Activated CD4-positive, alpha-beta T cell treated with anti-CD3 and anti-CD28 coated beads, Interleukin-2, Interleukin-4, amounts not matched to agents 100 ng/mL and 50 ng/mL, durations not matched to agents 16 hours and 8 hours (primary cell): ENCODE measurements around the gene AKIRIN2.
A peak's percentile ranks its signal among the peaks of the same experiment; 100 is the strongest.

Experiments used
- DNase-seq: peaks from one replicate; pipeline ENCODE4 v3.0.0-alpha.2; 2020; ENCODE audit warnings: low spot score

AKIRIN2 gene

GRCh38 chr6:87655824-87656223, 46.2 kb downstream of the AKIRIN2 start:
- no peak for DNase-seq

GRCh38 chr6:87654875-87655454, 47.1 kb downstream of the AKIRIN2 start:
- DNase-seq: no peak

DNA sequence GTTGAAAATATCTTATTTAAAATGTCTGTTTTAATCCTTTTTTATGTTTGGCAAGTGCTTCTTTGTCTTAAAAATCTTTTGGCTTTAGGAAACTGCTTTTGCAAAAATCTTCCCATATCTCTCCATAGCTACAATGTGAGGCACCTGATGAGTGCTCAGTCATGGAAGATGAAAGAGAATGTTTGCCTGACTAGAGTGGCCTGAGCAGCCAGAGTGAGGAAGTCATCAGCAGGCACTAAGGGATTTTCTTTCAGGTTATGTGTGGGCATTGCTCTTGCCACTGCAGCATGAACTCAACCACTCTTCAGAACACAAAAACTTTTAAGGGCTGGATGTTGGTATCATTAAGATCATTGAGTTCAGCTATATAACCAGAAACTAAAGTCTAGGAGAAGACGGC, 47.9 kb downstream of the AKIRIN2 start:
- DNase-seq: no peak

DNA sequence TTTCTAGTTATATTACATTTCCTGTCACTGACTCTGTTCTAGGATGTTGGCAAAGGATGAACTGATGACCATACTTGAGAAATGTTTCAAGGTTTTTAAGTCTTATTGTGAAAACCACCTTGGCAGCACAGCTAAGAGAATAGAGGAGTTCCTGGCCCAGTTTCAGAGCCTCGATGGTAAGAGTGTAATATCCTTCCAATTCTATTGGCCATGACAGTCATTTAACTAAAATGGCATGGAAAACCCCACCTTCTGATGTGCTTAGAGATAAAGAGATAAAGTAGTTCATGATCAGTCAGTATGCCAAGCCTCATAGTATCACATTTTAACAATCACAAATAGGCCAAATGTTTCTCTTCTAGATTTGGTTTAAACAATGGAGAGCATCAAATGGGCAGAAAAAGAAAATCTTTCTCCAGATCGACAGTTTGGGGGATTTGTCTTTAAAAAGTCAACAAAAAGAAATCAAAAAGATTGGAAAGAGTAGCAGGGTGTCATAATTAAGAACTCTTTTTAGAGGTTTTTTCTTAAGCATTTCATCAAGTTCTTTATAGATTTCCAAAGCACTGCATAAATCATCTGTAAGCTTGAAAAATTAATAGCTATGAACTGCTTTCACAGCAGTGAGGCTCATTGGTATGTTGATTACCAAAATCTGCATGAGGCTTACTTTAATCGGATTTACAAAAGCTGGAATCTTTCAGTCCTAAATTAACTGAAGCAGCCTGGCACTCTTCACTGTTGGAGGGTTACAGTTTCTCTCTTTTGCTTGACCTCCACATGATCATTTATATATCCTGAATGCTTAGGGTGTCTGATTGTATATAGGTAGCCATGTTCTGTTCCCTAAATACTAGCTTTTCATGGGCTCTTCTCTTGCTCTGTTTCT, 48.7 kb downstream of the AKIRIN2 start:
- peak; percentile 61 for DNase-seq

DNA sequence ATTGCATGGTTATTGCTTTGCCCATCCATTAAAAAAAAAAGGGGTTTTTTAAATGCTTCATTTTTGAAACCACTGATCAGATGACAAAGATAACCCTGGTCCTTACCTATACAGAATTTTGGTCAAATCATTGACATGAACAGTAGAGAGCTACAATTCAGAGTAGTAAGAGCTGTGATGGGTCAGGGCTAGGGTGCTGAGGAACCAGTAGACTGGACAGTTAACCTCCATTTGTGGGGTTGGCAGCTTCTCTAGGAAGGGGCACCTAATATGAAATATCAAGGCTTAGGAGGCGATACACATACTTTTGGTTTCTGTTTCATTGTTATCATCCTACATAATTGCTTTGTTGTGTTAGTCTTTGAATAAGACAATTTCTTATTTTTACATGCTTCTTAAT, 57.0 kb downstream of the AKIRIN2 start:
- no peak for DNase-seq

- peak; percentile 21 for DNase-seq
Measured at GRCh38 chr6:87641065-87641692, 60.9 kb downstream of the AKIRIN2 start.

- no peak for DNase-seq
Measured at GRCh38 chr6:87639373-87639772, 62.7 kb downstream of the AKIRIN2 start.

- no peak for DNase-seq
Measured at GRCh38 chr6:87637106-87637505, 64.9 kb downstream of the AKIRIN2 start.

DNA sequence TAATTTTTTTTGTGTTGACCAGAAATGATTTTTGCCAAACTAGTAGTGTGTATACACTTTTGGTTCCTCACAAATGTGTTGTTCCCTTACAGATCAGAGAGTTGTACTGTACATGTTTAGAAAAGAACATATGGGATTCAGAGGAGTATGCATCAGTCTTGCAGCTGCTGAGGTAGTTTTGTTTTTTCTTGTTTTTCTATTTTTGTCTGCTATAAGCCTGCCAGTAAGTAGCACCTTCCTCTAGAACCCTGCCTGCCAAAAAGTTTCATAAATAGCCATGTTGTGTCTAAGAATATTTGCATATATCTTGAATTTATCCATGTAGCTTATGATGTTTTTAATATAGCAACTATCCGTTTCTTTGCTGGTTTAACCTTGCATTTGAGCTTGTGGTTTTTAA, 65.7 kb downstream of the AKIRIN2 start:
- DNase-seq: no peak

DNA sequence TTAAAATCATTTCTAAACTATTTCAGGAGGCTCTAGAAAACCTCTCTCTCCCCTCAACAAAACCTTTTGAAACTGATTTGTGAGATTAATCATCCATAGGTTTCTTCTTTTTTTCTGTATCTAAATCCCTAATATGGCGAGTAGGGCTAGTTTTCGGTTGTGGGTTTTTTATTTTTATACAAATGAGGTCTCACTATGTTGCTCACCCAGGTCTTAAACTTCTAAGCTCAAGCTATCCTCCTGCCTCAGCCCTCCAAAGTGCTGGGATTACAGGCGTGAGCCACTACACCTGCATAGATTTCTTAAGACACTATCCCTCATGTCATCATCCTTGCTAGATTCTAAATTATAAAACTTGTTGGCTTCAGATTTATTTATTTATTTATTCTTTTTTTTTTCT, 68.2 kb downstream of the AKIRIN2 start:
- no peak for DNase-seq

DNA sequence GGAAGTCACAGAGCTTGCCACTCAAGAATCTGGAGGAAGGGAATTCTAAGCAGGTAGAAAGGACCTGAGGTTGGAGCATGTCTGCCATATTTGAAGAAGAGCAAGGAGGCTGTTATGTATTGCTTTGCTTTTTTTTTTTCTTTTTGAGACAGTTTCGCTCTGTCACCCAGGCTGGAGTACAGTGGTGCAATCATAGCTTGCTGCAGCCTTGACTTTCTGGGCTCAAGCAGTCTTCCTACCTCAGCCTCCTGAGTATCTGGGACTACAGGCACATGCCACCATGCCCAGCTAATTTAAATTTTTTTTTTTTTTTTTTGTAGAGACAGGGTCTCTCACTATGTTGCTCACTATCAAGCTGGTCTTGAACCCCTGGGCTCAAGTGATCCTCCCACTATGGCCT, 71.3 kb downstream of the AKIRIN2 start:
- no peak for DNase-seq

GRCh38 chr6:87628881-87629280, 73.2 kb downstream of the AKIRIN2 start:
- DNase-seq: no peak

DNA sequence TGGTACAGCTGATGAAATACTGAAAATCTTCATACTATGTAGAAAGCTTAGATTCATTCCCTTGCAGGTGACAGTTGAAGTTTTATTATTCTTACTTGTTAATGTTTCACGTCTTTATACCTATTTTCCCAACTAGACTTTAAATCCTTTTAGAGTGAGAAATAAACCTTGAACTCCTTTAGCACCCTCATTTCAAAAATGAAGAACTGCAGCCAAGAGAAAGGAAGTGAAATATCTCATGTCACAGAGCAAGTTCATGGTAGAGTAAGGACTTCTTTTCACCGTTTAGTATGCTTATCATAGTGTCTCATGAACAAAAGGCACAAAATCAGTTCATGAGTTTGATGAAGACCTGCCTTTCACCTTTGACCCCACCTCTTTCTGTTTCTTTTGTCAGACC, 73.6 kb downstream of the AKIRIN2 start:
- DNase-seq: no peak
